A172 (cell line): ENCODE results near the gene LMO7. TPM values are rescaled to one million over a fixed set of nuclear protein-coding genes. Genes with fewer than 3 reads are reported as not detected.

ENCODE experiments used
- DNase-seq: peaks from one replicate; pipeline ENCODE4 v3.0.0-alpha.2; 2015; ENCODE audit warnings: low spot score
- total RNA-seq: library from RNA; depleted of rRNA; stranded (reverse); fragments of >200 nt; shearing (Covaris generic); gene quantifications from 2 replicates; pipeline ENCODE4 v1.2.3, GENCODE V29; 2014

LMO7 gene
- total RNA-seq, 1 experiment from 2014 or later: 215 TPM

- no peak for DNase-seq
Observed at GRCh38 chr13:75800545-75800944, 164.4 kb downstream of the LMO7 start.

GRCh38 chr13:75801388-75801945, 165.3 kb downstream of the LMO7 start:
- no peak for DNase-seq

- DNase-seq: no peak
Observed at GRCh38 chr13:75802161-75802560, 166.0 kb downstream of the LMO7 start.

GRCh38 chr13:75803164-75803611, 167.1 kb downstream of the LMO7 start:
- DNase-seq: no peak

GRCh38 chr13:75804054-75804453, 167.9 kb downstream of the LMO7 start:
- no peak for DNase-seq

GRCh38 chr13:75804605-75805004, 168.5 kb downstream of the LMO7 start:
- DNase-seq: no peak

- DNase-seq: no peak
Observed at GRCh38 chr13:75806117-75806516, 170.0 kb downstream of the LMO7 start.

GRCh38 chr13:75811361-75811760, 175.2 kb downstream of the LMO7 start:
- no peak for DNase-seq

GRCh38 chr13:75811841-75812240, 175.7 kb downstream of the LMO7 start:
- DNase-seq: no peak

GRCh38 chr13:75812751-75813181, 176.6 kb downstream of the LMO7 start:
- no peak for DNase-seq

- no peak for DNase-seq
Observed at GRCh38 chr13:75813323-75813722, 177.2 kb downstream of the LMO7 start.

GRCh38 chr13:75818179-75818967, 182.2 kb downstream of the LMO7 start:
- DNase-seq: no peak

- no peak for DNase-seq
Observed at GRCh38 chr13:75818968-75819225, 182.8 kb downstream of the LMO7 start.

GRCh38 chr13:75825161-75825560, 189.0 kb downstream of the LMO7 start:
- DNase-seq: no peak

GRCh38 chr13:75825594-75825993, 189.5 kb downstream of the LMO7 start:
- DNase-seq: no peak

GRCh38 chr13:75826391-75826790, 190.3 kb downstream of the LMO7 start:
- DNase-seq: no peak

GRCh38 chr13:75829830-75830229, 193.7 kb downstream of the LMO7 start:
- DNase-seq: no peak

GRCh38 chr13:75830842-75831241, 194.7 kb downstream of the LMO7 start:
- DNase-seq: peak; percentile 8

- no peak for DNase-seq
Observed at GRCh38 chr13:75831389-75831788, 195.3 kb downstream of the LMO7 start.

GRCh38 chr13:75832812-75833211, 196.7 kb downstream of the LMO7 start:
- no peak for DNase-seq

- DNase-seq: no peak
Observed at GRCh38 chr13:75836441-75836840, 200.3 kb downstream of the LMO7 start.

GRCh38 chr13:75838366-75839005, 202.4 kb downstream of the LMO7 start:
- no peak for DNase-seq

- no peak for DNase-seq
Observed at GRCh38 chr13:75839406-75839805, 203.3 kb downstream of the LMO7 start.
